NCI-H1694 treated with DMSO at 0.1 percent for 48 hours (cell line): ENCODE results near the gene OR1N1.
"Not testable (repeated sequence)": the region's sequence is repeated elsewhere in the genome, so short reads cannot be mapped to it uniquely, and the experiment has no call there.

Experiments
- DNase-seq: peaks from one replicate; lab custom pipeline; 2025; lab: John Stamatoyannopoulos, UW

OR1N1 gene, protein sequence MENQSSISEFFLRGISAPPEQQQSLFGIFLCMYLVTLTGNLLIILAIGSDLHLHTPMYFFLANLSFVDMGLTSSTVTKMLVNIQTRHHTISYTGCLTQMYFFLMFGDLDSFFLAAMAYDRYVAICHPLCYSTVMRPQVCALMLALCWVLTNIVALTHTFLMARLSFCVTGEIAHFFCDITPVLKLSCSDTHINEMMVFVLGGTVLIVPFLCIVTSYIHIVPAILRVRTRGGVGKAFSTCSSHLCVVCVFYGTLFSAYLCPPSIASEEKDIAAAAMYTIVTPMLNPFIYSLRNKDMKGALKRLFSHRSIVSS

DNA sequence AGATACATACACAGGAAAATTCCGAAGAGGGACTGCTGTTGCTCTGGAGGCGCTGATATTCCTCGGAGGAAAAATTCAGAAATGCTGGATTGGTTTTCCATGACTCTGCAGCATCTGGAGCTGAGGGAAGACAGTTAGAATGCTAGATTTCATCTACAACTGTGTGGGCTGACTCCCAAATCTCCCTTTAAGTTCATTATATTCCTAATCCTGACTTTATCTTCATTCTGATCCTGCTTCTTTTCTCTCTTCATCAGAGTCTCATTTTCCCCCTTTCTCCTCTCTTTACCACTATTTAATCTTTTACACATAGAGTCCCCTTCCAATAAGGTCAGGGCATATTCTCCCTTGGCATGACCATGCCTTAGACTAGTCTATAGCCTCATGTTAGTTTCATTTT is at the start of gene OR1N1:
TSS of gene OR1N1 (minus strand) at position 101 of the 400 bp plus-strand sequence. CDS start at position 101, 0 bp downstream.
- no peak for DNase-seq

DNA sequence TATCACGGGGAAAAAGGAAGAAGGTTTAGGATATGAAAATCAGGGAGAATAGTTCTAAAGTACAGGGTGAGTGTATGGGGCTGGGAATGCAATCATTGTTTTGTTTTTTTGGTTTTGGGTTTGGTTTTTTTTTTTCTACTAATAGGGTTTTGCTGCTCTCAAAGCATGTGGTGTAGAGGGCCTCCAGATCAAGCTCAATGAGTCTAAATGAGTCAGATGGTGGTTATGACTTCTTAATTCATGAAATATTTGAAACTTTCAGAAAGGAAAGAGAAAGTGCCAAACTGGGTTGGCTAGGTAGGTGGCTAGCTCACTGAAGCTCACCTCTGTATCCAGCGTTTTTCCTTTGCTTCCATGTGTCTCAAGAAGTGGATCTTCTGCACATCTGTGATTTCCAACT is 45.4 kb upstream of the OR1N1 start:
- no peak for DNase-seq

DNA sequence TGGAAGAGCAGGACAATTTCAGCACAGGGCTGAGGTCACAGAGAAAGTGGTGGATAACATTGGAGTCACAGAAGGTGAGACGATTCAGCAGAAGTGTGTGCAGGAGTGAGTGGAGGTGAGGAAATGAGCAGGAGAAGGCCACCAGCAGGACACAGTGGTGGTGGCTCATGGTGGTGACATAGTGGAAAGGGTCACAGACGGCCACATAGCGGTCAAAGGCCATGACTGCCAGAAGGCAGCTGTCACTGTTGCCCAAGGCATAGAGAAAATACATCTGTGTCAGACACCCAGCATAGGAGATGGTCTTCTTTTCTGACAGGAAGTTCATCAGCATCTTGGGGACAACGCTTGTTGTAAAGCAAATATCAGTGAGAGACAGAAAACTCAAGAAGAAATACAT is 40.8 kb upstream of the OR1N1 start:
- DNase-seq = no peak

DNA sequence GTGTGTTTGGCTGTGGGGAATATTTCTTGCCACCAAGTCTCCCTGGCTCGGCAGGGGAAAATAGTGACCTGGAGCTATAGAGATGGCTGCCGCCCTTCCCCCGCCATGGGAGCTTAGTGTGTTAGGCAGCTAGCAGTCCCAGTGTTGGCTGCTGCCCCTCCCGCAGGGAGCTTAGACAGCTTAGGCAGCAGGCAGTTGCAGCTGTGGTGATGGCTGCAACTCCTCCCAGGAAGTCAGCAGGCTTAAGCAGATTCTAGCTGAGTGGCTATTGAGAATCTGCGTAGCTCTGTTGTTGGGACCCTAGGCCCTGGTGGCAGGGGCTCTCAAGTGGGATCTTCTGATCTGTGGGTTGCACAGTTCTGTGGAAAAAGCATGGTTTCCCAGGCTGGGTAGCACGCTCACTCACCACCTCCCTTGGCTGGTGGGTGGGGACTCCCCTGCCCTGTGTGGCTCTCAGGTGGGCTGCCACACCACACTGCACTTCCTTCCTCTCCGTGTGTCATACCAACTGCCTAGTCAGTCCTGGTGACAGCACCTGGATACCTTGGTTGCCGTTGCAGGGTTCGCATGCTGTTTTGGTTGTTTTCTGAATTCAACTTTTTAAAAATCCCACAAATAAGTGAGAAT is 35.2 kb upstream of the OR1N1 start:
- DNase-seq = no peak

DNA sequence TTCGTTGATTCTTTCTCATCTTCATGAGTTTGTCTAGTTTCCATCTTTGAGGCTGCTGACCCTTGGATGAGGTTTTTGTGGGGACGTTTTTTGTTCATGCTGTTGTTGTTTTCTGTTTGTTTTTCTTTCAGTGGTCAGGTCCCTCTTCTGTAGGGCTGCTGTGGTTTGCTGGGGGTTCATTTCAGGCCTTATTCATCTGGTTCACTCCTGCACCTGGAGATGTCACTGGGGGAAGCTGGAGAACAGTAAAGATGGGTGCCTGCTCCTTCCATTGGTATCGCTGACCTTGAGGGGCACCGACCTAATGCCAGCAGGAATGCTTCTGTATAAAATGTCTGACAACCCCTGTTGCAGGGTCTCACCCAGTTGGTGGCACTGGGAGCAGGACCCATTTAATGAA is 34.4 kb upstream of the OR1N1 start:
- no peak for DNase-seq

DNA sequence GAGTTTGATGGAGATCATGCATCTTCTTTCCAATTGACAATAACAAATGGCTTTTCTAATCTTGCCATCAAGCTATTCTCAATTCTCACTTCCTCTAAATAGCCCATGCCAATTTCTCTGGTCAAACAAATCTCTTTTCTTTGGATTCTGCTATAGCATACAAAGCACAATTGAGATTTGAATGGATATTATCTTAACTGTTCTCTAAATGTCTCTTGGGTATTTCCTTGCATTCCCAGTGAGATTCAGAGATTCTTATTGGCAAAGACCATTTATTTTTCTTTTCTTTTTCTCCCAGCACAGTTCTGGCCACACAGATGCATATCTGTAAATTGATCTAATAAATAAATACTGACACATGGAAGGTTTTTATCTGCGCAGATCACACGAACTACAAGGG is 25.7 kb upstream of the OR1N1 start, which contains the start of gene OR1N2:
TSS of gene OR1N2 (plus strand) at position 301 of the 400 bp plus-strand sequence. CDS start 100 bp downstream, outside the sequence.
- no peak for DNase-seq

DNA sequence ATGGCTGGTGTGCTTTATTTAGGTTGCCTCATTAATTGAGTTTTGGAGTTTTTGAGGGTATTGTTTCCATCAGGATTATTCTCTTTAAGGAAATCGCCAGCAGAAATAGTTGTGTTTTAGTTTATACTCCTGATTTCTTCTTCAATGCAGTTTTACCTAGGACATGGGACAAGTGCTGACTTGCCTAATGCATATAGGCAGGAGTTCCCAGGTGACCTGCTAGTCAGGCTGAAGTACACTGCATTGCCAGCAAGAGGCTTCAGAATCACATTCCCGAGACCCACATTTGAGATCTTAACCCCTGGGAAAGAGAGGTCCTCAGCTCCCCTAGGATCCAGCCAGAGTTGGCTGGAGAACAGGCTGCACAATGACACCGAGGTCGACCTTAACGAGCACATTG is 24.3 kb upstream of the OR1N1 start:
- no peak for DNase-seq

DNA sequence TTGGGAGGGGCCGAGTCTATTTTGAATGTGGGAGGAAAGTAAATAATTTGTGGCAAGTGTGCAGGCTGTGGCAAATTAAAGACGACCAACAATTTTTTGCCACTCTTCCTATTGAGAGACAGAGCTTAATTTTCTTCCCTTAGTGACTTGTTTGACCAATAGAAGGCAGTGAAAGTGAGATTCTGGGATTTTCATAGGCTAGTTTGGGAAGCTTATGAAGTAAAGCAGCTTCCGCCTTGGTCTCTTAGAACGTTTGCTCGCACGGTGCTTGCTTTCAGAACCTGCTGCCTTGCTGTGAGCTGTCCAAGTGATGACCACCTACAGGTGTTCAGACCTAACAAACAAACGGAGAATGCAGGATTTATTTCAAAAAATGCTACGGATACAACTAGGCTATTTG is 19.1 kb upstream of the OR1N1 start:
- no peak for DNase-seq

DNA sequence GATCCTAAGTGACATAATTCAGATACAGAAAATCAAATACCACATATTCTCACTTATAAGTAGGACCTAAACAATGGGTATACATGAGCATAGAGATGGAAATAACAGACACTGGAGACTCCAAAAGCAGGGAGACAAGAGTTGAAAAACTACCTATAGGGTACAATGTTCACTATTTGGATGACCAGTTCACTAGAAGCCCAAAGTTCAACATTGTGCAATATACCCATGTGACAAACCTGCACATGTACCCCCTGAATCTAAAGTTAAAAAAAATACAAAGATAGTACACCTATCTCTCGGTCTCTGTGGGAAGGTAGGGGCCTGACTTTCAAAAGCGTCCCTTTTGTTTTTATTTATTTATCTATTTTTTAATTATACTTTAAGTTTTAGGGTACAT is 11.7 kb upstream of the OR1N1 start:
- no peak for DNase-seq

DNA sequence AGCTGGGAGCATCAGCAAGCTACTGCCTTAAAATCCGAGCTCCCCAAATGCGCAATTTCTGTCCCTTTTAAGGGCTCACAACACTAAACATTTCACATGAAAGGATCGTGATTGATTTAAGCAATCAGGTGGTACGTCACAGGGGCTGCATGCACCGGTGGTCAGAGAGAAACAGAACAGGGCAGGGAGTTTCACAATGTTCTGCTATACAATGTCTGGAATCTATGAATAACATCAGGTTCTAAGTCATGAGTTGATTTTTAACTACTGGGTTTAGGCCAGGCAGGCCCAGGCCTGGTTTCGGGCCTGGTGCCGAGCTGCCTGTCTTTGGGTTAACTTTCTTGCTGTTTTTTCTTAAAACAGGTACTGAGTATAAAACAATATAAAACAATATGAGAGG is 10.0 kb upstream of the OR1N1 start:
- DNase-seq = not testable (repeated sequence)

DNA sequence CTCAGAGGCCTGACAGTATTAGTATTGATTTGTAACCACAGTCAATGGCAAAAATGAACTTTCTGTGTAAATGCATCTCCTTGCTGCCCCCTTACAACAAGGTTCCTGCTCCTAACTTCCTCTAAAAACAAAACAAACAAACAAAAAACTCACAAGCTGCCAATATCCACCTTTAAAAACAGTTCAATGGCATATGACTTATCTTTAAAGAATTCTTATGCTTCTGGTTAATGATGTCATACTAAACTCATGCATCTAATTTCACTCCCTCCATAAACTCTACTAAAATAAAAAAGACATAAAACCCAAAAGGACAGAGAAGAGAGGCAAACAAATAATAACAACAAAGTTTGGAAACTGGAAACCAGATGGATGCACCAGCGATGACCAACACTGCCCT is 9.0 kb upstream of the OR1N1 start:
- DNase-seq = no peak

DNA sequence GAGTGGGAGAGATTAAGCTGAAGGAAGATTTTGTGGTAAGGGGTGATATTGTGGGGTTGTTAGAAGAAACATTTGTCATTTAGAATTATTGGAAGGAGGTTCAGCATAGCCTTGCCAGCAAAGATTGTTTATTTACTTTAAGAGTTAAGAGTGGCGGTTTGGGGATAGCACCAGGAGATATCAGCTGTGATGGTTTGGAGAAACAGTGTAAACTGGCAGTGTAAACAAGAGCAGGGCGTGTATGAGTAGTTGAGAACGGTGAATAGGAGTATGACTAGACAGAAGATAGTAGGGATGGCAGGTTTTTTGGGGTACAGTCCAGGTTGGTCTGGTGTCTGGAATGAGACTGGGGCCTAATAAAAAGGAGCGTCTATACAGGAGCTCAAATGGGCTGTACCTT is 4.1 kb upstream of the OR1N1 start:
- not testable (repeated sequence) for DNase-seq

DNA sequence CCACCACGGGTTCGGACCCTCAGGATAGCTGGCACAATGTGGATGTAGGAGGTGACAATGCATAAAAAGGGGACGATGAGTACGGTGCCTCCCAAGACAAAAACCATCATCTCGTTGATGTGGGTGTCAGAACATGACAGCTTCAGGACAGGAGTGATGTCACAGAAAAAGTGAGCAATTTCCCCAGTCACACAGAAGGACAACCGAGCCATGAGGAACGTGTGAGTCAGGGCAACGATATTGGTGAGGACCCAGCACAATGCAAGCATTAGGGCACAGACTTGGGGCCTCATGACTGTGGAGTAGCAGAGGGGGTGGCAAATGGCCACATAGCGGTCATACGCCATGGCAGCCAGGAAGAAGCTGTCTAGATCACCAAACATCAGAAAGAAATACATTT is 491 bp downstream of the OR1N1 start:
- DNase-seq = no peak

DNA sequence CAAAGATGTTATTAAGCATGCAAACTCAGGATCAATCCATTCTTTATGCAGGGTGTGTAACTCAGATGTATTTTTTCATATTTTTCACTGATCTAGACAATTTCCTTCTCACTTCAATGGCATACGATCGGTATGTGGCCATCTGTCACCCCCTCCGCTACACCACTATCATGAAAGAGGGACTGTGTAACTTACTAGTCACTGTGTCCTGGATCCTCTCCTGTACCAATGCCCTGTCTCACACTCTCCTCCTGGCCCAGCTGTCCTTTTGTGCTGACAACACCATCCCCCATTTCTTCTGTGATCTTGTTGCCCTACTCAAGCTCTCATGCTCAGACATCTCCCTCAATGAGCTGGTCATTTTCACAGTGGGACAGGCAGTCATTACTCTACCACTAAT is 7.7 kb downstream of the OR1N1 start:
- no peak for DNase-seq

DNA sequence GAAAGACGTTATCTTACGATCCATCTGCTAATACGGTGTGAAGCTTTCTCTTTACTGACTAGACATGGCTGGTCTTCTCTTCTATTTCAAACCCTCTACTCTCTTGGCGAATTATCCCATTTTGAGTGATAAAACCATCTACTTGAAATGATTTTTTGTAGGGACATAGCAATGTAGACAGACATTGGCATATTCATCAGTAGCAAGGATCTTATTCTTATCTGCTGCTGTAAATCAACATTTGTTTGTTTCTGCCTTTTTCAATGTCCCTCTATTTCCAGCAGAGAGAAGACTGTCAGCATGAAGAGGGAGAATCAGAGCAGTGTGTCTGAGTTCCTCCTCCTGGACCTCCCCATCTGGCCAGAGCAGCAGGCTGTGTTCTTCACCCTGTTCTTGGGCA is 8.3 kb downstream of the OR1N1 start, which contains the start of gene OR1J4:
TSS of gene OR1J4 (plus strand) at position 301 of the 400 bp plus-strand sequence. CDS start at position 301, 0 bp downstream.
- DNase-seq = no peak

DNA sequence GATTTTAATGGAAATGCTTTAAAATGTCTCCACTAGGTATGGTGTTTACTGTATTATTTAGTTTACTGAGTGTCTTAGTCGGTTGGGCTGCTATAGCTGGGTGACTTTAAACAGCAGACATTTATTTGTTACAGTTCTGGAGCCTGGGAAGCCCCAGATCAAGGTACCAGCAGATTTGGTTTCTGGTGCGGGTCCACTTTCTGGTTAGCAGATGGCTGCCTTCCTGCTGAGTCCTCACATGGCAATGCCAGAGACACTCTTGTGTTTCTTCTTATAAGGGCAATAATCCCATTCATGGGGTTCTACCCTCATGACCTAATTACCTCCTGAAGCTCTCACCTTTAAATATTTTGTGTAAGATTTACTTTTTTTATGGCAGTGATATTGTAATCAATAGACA is 8.9 kb downstream of the OR1N1 start:
- no peak for DNase-seq

DNA sequence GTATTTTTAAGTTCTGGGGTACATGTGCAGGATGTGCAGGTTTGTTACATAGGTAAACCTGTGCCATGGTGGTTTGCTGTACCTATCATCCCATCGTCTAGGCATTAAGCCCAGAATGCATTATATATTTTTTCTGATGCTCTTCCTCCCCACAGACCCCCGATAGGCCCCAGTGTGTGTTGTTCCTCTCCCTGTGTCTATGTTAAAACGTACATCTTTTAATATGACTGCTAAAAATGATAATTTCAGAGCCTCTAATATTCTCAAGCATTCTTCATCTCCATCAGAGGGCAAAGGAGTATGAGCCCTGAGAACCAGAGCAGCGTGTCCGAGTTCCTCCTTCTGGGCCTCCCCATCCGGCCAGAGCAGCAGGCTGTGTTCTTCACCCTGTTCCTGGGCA is 16.6 kb downstream of the OR1N1 start, which contains the start of gene OR1J2:
TSS of gene OR1J2 (plus strand) at position 301 of the 400 bp plus-strand sequence. CDS start at position 301, 0 bp downstream.
- no peak for DNase-seq

DNA sequence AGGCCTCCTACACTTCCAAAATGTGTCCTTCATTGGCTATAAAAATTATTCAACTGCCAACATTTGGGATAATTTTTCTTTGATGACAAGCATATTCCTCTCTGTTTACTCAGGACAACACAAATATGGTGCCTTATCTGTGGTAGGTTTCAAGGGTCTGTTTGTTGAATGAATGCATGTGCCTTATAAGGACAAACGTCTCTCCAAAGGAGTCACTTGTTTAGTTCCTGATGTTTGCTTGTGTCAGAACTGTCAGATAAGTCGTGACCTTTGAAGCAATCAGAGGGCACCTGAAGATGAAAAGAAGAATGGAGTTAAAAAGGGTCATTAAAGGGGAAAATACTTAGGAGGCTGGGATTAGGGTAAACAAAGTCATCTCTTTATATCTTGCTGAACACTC is 20.1 kb downstream of the OR1N1 start:
- DNase-seq = no peak

DNA sequence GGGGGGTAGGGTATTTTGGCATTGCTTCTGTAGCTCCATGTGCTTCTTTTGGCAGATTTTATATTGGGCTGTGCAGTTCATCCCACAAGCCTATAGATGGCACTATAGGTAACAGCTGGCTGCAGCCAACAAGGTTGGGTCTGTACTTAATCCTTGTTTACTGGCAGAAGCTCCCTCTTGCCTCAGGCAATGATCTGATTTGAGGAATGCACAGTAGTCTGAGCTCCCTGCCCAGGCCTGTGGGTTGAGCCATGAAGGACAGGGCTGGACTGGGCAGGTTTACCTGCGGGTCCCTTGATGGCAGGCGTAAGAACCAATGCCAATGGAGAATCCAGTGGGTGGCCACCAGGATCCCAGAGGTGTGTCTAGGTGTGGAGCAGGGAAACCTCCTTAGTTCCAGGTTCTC is 28.2 kb downstream of the OR1N1 start:
- peak; percentile 14 for DNase-seq

DNA sequence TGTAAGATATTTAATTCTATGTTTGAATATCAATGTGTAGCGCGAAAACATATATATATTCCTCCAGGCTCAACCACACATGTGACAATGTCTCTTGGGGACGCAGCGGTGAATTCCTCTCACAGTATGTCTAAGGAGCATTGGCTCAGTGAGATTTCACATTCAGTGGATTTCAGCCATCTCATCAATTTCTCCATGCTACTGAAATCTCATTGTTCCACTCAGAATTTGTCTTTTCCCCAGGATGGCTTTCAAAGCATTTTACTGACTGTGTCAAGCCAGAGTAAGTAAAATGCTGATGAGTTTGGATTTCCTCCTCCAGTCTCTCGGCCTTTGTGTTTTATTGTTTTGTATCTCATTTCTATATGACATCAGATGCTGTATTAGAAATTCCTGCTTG is 48.0 kb downstream of the OR1N1 start:
- DNase-seq = no peak

DNA sequence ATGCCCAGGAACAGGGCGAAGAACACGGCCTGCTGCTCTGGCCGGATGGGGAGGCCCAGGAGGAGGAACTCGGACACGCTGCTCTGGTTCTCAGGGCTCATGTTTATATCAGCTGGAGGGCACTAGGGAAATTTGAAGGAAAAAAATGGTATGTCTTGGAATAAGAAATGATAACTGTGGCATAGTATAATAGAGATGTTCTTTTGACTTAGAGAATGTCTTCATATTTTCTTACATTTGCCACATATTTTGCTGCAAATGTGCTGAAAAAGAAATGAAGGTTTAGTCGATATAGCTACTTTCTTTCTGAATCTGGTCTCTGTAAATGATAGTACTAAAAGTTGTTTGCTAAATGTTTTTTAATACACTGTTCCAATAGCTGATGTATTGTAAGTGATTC is 49.3 kb downstream of the OR1N1 start, which contains the start of gene OR1J1:
TSS of gene OR1J1 (minus strand) at position 101 of the 400 bp plus-strand sequence. CDS start at position 101, 0 bp downstream.
- no peak for DNase-seq

DNA sequence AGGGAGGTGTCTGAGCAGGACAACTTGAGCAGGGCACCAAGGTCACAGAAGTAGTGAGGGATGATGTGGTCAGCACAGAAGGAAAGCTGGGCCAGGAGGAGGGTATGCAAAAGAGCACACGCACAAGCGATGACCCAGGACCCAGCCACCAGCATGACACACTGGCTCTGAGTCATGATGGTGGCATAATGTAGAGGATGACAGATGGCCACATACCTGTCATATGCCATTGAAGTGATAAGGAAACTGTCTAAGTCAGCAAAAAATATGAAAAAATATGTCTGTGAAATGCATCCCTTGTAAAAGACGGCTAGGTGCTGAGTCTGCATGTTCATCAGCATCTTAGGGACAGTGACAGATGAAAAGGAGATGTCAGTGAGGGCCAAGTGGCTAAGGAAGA is 49.7 kb downstream of the OR1N1 start:
- DNase-seq = no peak
